Uterus (tissue), 4 donors: ENCODE data around the gene LYZL6. TPM values are rescaled to one million over a fixed set of nuclear protein-coding genes. Genes with fewer than 3 reads are reported as not detected.

Experiments used
- DNase-seq, 2 donors: peaks; one replicate each; pipeline ENCODE4 v3.0.0-alpha.2; 2019 to 2020
- H3K27ac ChIP-seq, 2 donors: fragments of 200-600 bp; sonication (generic); 1 replicate in 1 of 2; 2 replicates in 1 of 2; pipeline ENCODE4 v1.5.1; 2016 to 2018
- H3K27me3 ChIP-seq, 2 donors: fragments of 200-600 bp; sonication (generic); one replicate each; pipeline ENCODE4 v1.5.1; 2018 to 2019; ENCODE audit warnings: control low read depth in 1 of 2
- H3K36me3 ChIP-seq, 2 donors: fragments of 200-600 bp; sonication (generic); one replicate each; pipeline ENCODE4 v1.5.1; 2019; ENCODE audit warnings: control low read depth in 1 of 2
- H3K4me1 ChIP-seq, 2 donors: fragments of 200-600 bp; sonication (generic); one replicate each; pipeline ENCODE4 v1.5.1; 2018 to 2019; ENCODE audit warnings: control low read depth in 1 of 2
- H3K4me3 ChIP-seq, 2 donors: fragments of 200-600 bp; sonication (generic); 1 replicate in 1 of 2; 2 replicates in 1 of 2; pipeline ENCODE4 v1.5.1; 2018 to 2019; ENCODE audit warnings: mild to moderate bottlenecking in 1 of 2
- H3K9me3 ChIP-seq, 2 donors: fragments of 200-600 bp; sonication (generic); one replicate each; pipeline ENCODE4 v1.5.1; 2019; ENCODE audit warnings: control low read depth in 1 of 2
- POLR2A ChIP-seq, 2 donors: fragments of 450-650 bp; IDR thresholded peaks; one replicate each; pipeline ENCODE4 v1.6.1; 2016; ENCODE audit warnings: antibody characterized with exemption in 2 of 2, mild to moderate bottlenecking in 1 of 2, moderate library complexity in 1 of 2
- intact Hi-C: fragments of 100-400 bp; cut with DNase I; formaldehyde crosslinking; loops from one replicate; pipeline ENCODE4 v1.15.1; 2023; ENCODE audit warnings: low total_unique reads
- total RNA-seq, 4 donors: library from RNA; depleted of rRNA in 3 of 4; stranded (reverse); fragments of >200 nt in 3 of 4; gene quantifications; one replicate each; pipeline versions ENCODE4 v1.1.0 to v1.2.4, GENCODE V29; 2014 to 2023
- TF ChIP-seq, protein P1 (sequence below), 4 experiments: fragments of 200-600 bp in 2 of 4; fragments of 450-650 bp in 2 of 4; sonication (generic) in 2 of 4; IDR thresholded peaks; one replicate each; pipeline ENCODE4 v1.5.1; 2016 to 2019; ENCODE audit warnings: antibody characterized with exemption in 4 of 4, mild to moderate bottlenecking in 2 of 4, moderate library complexity in 1 of 4
- donor health status: DM: yes; HTN: yes; CAD: no.

LYZL6 gene
- total RNA-seq, 4 donors from 2014 or later: not detected

DNA sequence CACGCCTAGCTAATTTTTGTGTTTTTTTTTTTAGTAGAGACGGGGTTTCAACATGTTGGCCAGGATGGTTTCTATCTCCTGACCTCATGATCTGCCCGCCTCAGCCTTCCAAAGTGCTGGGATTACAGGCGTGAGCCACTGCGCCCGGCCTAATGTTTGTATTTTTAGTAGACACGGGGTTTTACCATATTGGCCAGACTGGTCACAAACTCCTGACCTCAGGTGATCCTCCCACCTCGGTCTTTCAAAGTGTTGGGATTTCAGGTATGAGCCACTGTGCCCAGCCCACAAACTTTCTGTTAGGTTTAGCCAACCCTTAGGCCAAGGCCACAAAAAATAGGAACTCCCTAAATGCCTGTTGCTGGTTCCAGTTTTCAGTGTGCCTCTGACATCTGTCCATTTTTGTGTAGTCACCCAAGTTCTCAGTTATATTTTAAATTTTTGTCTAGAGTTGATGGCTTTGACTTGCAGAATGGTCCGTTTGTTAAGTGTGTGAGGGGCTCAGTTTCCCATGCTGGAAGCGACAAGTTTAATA lies 25.1 kb upstream of the LYZL6 start:
- H3K36me3 ChIP-seq: no peaks in the 10 kb centered on the region
- intact Hi-C loops: no loop called here

GRCh38 chr17:35965272-35965671 lies 21.8 kb upstream of the LYZL6 start:
- Histone ChIP-seq H3K27ac (no peak overlapping the region), H3K27me3 (no peaks in the 10 kb centered on the region), H3K36me3 (no peaks in the 10 kb centered on the region), H3K9me3 (no peaks in the 10 kb centered on the region), H3K4me1 (no peaks in the 10 kb centered on the region), H3K4me3 (no peak overlapping the region)
- intact Hi-C loops: no loop called here
- no peak for DNase-seq
- TF ChIP-seq, protein P1, sequence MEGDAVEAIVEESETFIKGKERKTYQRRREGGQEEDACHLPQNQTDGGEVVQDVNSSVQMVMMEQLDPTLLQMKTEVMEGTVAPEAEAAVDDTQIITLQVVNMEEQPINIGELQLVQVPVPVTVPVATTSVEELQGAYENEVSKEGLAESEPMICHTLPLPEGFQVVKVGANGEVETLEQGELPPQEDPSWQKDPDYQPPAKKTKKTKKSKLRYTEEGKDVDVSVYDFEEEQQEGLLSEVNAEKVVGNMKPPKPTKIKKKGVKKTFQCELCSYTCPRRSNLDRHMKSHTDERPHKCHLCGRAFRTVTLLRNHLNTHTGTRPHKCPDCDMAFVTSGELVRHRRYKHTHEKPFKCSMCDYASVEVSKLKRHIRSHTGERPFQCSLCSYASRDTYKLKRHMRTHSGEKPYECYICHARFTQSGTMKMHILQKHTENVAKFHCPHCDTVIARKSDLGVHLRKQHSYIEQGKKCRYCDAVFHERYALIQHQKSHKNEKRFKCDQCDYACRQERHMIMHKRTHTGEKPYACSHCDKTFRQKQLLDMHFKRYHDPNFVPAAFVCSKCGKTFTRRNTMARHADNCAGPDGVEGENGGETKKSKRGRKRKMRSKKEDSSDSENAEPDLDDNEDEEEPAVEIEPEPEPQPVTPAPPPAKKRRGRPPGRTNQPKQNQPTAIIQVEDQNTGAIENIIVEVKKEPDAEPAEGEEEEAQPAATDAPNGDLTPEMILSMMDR (IDR thresholded peaks at IDR 0.05): no peak
- no peak for TF ChIP-seq POLR2A (IDR thresholded peaks at IDR 0.05)

More for the DNA sequence above, 25.1 kb upstream of the LYZL6 start:
- no peak for DNase-seq
- H3K27ac ChIP-seq: no peak overlapping the region
- TF ChIP-seq POLR2A (IDR thresholded peaks at IDR 0.05): no peak
- TF ChIP-seq, protein P1 (IDR thresholded peaks at IDR 0.05): no peak
- H3K27me3 ChIP-seq: no peaks in the 10 kb centered on the region
- H3K9me3 ChIP-seq: no peaks in the 10 kb centered on the region
- no peak overlapping the region for H3K4me3 ChIP-seq
- no peaks in the 10 kb centered on the region for H3K4me1 ChIP-seq

DNA sequence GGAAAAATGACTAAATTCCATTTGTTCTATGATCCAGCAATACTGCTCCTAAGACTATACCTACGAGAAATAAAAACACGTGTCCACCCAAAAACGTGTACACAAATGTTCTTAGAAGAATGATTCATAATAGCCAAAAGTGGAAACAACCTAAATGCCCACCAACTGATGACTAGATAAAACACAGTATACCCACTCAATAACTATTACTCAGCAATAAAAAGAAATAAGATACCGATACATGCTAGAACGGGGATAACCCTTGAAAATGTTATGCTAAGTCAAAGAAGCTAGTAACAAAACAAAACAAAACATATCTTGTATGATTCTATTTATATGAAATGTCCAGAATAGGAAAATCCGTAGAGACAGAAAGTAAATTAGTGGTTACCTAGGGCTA lies 20.1 kb upstream of the LYZL6 start:
- TF ChIP-seq, protein P1 (IDR thresholded peaks at IDR 0.05): no peak
- TF ChIP-seq POLR2A (IDR thresholded peaks at IDR 0.05): no peak
- H3K9me3 ChIP-seq: no peaks in the 10 kb centered on the region
- no peak for DNase-seq
- H3K27ac ChIP-seq: no peak overlapping the region
- no peaks in the 10 kb centered on the region for H3K36me3 ChIP-seq
- no peaks in the 10 kb centered on the region for H3K4me1 ChIP-seq
- intact Hi-C loops: no loop called here
- H3K4me3 ChIP-seq: no peak overlapping the region
- no peaks in the 10 kb centered on the region for H3K27me3 ChIP-seq

DNA sequence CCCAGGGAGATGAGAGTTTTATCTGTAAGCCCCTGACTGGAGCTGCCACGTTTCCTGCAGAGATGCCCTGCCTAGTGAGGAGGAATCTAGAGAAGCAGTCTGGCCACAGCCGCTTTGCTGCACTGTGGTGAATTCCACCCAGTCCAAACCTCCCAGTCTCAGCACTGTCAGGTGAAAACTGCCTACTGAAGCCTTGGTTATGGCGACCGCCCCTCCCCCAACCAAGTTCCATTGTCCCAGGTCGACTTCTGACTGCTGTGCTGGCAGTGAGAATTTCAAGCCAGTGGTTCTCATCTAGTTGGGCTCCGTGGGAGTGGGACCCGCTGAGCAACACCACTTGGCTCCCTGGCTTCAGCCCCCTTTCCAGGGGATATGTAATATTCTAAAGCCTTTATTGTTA lies 10.2 kb upstream of the LYZL6 start:
- H3K27ac ChIP-seq: no peak overlapping the region
- TF ChIP-seq, protein P1 (IDR thresholded peaks at IDR 0.05): no peak
- TF ChIP-seq POLR2A (IDR thresholded peaks at IDR 0.05): no peak
- H3K36me3 ChIP-seq: no peaks in the 10 kb centered on the region
- intact Hi-C loops: no loop called here
- H3K27me3 ChIP-seq: no peaks in the 10 kb centered on the region
- H3K9me3 ChIP-seq: no peaks in the 10 kb centered on the region
- DNase-seq: no peak
- no peaks in the 10 kb centered on the region for H3K4me1 ChIP-seq
- no peak overlapping the region for H3K4me3 ChIP-seq

- H3K4me3 ChIP-seq: no peak overlapping the region
- DNase-seq: no peak
- intact Hi-C loops: no loop called here
Observed at GRCh38 chr17:35949401-35949800, 5.9 kb upstream of the LYZL6 start.

More at GRCh38 chr17:35949401-35949800, 5.9 kb upstream of the LYZL6 start:
- no peaks in the 10 kb centered on the region for H3K9me3 ChIP-seq
- no peaks in the 10 kb centered on the region for H3K4me1 ChIP-seq
- H3K27ac ChIP-seq: no peak overlapping the region
- TF ChIP-seq, protein P1 (IDR thresholded peaks at IDR 0.05): no peak
- no peak for TF ChIP-seq POLR2A (IDR thresholded peaks at IDR 0.05)
- H3K27me3 ChIP-seq: no peaks in the 10 kb centered on the region
- no peaks in the 10 kb centered on the region for H3K36me3 ChIP-seq
